Smooth muscle cell (in vitro differentiated cells): ENCODE results near the gene CACNA1I. TPM values are rescaled to one million over a fixed set of nuclear protein-coding genes. Genes with fewer than 3 reads are reported as not detected.

ENCODE experiments used
- DNase-seq: peaks from one replicate; lab custom pipeline; 2025; ENCODE audit not compliant: unreplicated experiment; lab: John Stamatoyannopoulos, UW
- H2AFZ ChIP-seq: fragments of 200-600 bp; sonication (generic); 2 replicates; pipeline ENCODE4 v1.6.0; 2016; ENCODE audit warnings: antibody characterized with exemption, low read depth, mild to moderate bottlenecking
- H3F3A ChIP-seq: fragments of 200-600 bp; sonication (generic); 2 replicates; pipeline ENCODE4 v1.6.0; 2017; ENCODE audit warnings: antibody characterized with exemption, low read depth
- H3K27ac ChIP-seq: fragments of 200-600 bp; sonication (generic); 2 replicates; pipeline ENCODE4 v1.5.1; 2016; ENCODE audit warnings: low read depth, mild to moderate bottlenecking
- H3K27me3 ChIP-seq: fragments of 200-600 bp; sonication (generic); 2 replicates; pipeline ENCODE4 v1.6.1; 2016; ENCODE audit warnings: low read depth, mild to moderate bottlenecking
- H3K36me3 ChIP-seq: fragments of 200-600 bp; sonication (generic); 2 replicates; pipeline ENCODE4 v1.5.1; 2016; ENCODE audit warnings: low read depth
- H3K4me1 ChIP-seq: fragments of 200-600 bp; sonication (generic); 2 replicates; pipeline ENCODE4 v1.5.1; 2016; ENCODE audit warnings: low read depth
- H3K4me2 ChIP-seq: fragments of 200-600 bp; sonication (generic); 2 replicates; pipeline ENCODE4 v1.6.0; 2016; ENCODE audit warnings: mild to moderate bottlenecking
- H3K4me3 ChIP-seq: fragments of 200-600 bp; sonication (generic); 2 replicates; pipeline ENCODE4 v1.5.1; 2016; ENCODE audit warnings: mild to moderate bottlenecking
- H3K79me2 ChIP-seq: fragments of 200-600 bp; sonication (generic); 2 replicates; pipeline ENCODE4 v1.6.0; 2016; ENCODE audit warnings: low read depth, mild to moderate bottlenecking
- H3K9ac ChIP-seq: fragments of 200-600 bp; sonication (generic); 2 replicates; pipeline ENCODE4 v1.6.0; 2016; ENCODE audit warnings: low read depth
- H3K9me3 ChIP-seq: fragments of 200-600 bp; sonication (generic); replicated peaks from 2 replicates; pipeline ENCODE4 v1.5.1; 2016; ENCODE audit warnings: low read depth
- H4K20me1 ChIP-seq: fragments of 200-600 bp; sonication (generic); 2 replicates; pipeline ENCODE4 v1.6.0; 2016; ENCODE audit warnings: low read depth
- WGBS: methylation state at CpG from one replicate; pipeline ENCODE4 v1.1.7; 2016; ENCODE audit warnings: low lambda C conversion rate; 5-methylcytosine and 5-hydroxymethylcytosine counted together
- polyA plus RNA-seq: library from polyadenylated mRNA; unstranded; fragments of >200 nt; fragmentation: Nextera tagmentation; extraction: Ambion mirVana; gene quantifications from 2 replicates; pipeline ENCODE4 v1.2.1, GENCODE V29; 2016
- total RNA-seq: library from RNA; depleted of rRNA; stranded (reverse); fragments of >200 nt; gene quantifications from 2 replicates; pipeline ENCODE4 v1.2.3, GENCODE V29; 2014
- TF ChIP-seq, protein P1 (sequence below): fragments of 200-600 bp; sonication (generic); IDR thresholded peaks from 2 replicates; pipeline ENCODE4 v1.5.1; 2017; ENCODE audit warnings: borderline replicate concordance, mild to moderate bottlenecking, antibody characterized with exemption; ENCODE audit not compliant: insufficient read depth, poor library complexity, severe bottlenecking

The CACNA1I gene
- total and polyA plus RNA-seq, 2 experiments from 2014 or later, result not detected

DNA sequence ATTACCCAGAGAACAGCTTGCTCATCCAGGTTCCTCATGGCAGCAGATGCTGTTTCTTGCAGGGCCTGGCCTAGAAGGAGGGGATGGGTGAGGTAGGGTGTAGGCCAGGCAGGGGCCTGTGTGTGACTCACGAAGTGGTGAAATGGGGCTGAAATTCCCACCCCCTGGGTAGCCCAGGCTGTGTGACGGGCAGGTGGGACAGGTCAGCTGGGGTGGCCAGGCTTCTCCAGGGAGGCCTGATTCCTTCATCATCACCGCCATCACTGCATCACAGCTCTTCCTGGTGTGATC is 83.2 kb downstream of the CACNA1I start:
- H3K4me3 ChIP-seq, result no peak overlapping the region

DNA sequence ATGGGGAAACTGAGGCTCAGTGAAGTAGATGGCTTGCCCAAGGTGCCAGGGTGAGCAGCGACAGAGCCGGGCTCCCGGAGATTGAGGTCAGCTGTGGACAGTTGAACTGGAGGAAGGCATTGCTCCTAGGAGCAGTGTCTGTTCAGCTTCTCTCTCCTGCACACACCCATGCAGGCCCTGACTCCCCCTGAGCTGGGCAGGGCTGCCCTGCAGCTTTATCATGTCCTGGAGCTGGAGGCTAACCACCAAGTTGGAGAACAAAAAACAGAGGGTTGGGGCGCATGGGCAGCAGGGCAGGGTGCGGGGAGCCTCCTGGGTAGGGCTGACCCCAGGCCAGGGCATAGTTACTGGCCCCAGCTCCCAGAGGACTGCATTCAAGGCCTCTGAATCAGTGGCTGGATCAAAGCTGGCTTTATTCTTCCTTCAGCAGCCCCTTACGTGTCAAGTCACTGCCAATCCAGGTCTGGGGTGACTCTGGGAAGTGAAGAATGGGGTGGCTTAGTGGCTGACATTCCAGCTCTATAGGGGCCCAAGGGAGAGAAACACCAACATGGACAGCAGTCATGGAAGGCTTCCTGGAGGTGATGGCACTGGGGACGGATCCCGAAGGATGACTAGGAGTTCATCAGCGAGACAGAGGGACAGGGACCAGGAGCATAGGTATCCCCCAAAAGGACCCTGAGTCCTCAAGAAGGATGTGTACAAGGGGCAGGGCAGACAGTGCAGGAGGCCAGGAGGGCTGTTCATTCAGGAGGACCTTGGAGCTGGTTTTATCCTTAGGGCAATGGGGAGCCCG is 83.8 kb downstream of the CACNA1I start:
- 93% methylated on average over 10 of the region's 10 CpGs for WGBS
- TF ChIP-seq, protein P1, sequence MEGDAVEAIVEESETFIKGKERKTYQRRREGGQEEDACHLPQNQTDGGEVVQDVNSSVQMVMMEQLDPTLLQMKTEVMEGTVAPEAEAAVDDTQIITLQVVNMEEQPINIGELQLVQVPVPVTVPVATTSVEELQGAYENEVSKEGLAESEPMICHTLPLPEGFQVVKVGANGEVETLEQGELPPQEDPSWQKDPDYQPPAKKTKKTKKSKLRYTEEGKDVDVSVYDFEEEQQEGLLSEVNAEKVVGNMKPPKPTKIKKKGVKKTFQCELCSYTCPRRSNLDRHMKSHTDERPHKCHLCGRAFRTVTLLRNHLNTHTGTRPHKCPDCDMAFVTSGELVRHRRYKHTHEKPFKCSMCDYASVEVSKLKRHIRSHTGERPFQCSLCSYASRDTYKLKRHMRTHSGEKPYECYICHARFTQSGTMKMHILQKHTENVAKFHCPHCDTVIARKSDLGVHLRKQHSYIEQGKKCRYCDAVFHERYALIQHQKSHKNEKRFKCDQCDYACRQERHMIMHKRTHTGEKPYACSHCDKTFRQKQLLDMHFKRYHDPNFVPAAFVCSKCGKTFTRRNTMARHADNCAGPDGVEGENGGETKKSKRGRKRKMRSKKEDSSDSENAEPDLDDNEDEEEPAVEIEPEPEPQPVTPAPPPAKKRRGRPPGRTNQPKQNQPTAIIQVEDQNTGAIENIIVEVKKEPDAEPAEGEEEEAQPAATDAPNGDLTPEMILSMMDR, result no peak
- H3K36me3 ChIP-seq, result no peaks in the 10 kb centered on the region
- H3K4me2 ChIP-seq, result no peak overlapping the region
- H3K9ac ChIP-seq, result no peak overlapping the region
- no peaks in the 10 kb centered on the region for H4K20me1 ChIP-seq
- H3K9me3 ChIP-seq, result no peaks in the 10 kb centered on the region
- H2AFZ ChIP-seq, result no peak overlapping the region
- no peaks in the 10 kb centered on the region for H3K4me1 ChIP-seq
- H3K27me3 ChIP-seq, result peaks cover 6% of the 10 kb centered on the region
- no peaks in the 10 kb centered on the region for H3F3A ChIP-seq
- no peaks in the 10 kb centered on the region for H3K79me2 ChIP-seq
- H3K4me3 ChIP-seq, result no peak overlapping the region
- DNase-seq, result no peak
- no peak overlapping the region for H3K27ac ChIP-seq

More for the DNA sequence above, 83.2 kb downstream of the CACNA1I start:
- Histone ChIP-seq H3K36me3 (no peaks in the 10 kb centered on the region), H3K9ac (no peak overlapping the region), H3K79me2 (no peaks in the 10 kb centered on the region), H3K4me1 (no peaks in the 10 kb centered on the region), H3K27me3 (peaks cover 6% of the 10 kb centered on the region), H4K20me1 (no peaks in the 10 kb centered on the region), H2AFZ (no peak overlapping the region), H3K9me3 (no peaks in the 10 kb centered on the region), H3K4me2 (no peak overlapping the region), H3K27ac (no peak overlapping the region), H3F3A (no peaks in the 10 kb centered on the region)
- no peak for DNase-seq
- 95% methylated on average over 3 of the region's 3 CpGs for WGBS
- TF ChIP-seq, protein P1, result no peak

DNA sequence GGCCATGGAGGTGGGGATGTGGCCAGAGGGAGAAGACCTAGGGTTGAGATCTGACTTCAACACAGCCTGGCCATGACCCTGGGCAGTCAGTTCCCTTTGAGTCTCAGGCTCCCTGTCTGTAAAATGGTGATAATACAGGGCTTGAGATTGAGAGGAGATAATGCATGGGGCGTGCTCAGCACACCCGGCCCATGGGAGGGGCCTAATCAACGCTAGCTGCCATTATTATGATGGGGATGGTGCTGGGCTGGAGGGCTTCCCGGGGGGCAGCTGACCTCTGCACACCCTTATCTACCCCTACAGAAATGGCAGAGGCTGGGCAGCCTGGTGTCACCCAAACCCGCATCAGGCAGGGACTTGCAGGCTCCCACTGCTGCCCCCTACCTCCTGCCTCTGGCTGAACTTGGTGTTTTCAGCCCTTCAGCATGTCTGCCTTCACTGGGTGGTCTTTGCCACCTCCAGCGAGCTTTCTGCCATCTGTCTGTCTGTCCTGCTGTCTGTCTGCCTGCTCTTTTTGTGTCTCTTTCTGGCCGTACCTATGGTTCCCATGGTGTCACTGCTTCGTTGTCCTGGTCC is 84.5 kb downstream of the CACNA1I start:
- Histone ChIP-seq H3K9ac (no peak overlapping the region), H3K79me2 (no peaks in the 10 kb centered on the region), H4K20me1 (no peaks in the 10 kb centered on the region), H3K27ac (no peak overlapping the region), H3K9me3 (no peaks in the 10 kb centered on the region), H3K36me3 (no peaks in the 10 kb centered on the region), H2AFZ (no peak overlapping the region), H3K4me2 (no peak overlapping the region), H3F3A (no peaks in the 10 kb centered on the region), H3K4me1 (no peaks in the 10 kb centered on the region), H3K27me3 (peaks cover 12% of the 10 kb centered on the region), H3K4me3 (no peak overlapping the region)
- 66% methylated on average over 8 of the region's 8 CpGs for whole genome bisulfite sequencing
- no peak for DNase-seq
- TF ChIP-seq, protein P1, result no peak

DNA sequence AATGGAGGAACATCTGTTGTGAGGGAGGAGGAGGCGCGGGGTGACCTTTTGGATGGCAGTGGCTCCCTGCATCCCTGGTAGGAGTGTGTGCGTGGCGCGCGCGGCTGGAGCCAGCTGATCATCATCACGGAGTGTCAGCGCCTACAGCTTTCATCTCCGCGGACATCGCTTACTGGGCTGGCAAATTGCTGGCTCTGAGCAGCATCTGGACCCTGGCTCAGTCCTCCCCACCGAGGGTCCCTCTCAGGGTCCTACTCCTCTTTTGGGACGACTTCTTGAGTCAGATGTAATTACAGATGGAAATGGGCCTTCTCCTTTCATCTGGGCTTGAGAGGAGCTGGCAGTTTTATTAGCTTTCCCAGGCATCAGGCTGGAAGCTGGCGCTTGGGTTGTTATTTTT is 85.3 kb downstream of the CACNA1I start:
- H2AFZ ChIP-seq, result no peak overlapping the region
- H3K9ac ChIP-seq, result no peak overlapping the region
- no peaks in the 10 kb centered on the region for H3F3A ChIP-seq
- H3K9me3 ChIP-seq, result no peaks in the 10 kb centered on the region
- H3K79me2 ChIP-seq, result no peaks in the 10 kb centered on the region
- TF ChIP-seq, protein P1, result no peak
- no peaks in the 10 kb centered on the region for H3K36me3 ChIP-seq
- no peak overlapping the region for H3K4me3 ChIP-seq
- WGBS, result 85% methylated on average over 14 of the region's 15 CpGs
- no peaks in the 10 kb centered on the region for H3K4me1 ChIP-seq
- H3K27me3 ChIP-seq, result peaks cover 19% of the 10 kb centered on the region
- H3K4me2 ChIP-seq, result no peak overlapping the region
- H3K27ac ChIP-seq, result no peak overlapping the region
- H4K20me1 ChIP-seq, result no peaks in the 10 kb centered on the region
- DNase-seq, result no peak
